GM12878 (cell line): ENCODE results near the gene ERLEC1. TPM values are rescaled to one million over a fixed set of nuclear protein-coding genes. Genes with fewer than 3 reads are reported as not detected.
"Not testable (repeated sequence)": the region's sequence is repeated elsewhere in the genome, so short reads cannot be mapped to it uniquely, and the experiment has no call there.

Experiments used
- ATAC-seq: fragments of 200-7000 bp; cut with Tn5 transposase; 3 replicates; pipeline ENCODE4 v1.9.1; 2020; ENCODE audit warnings: mild to moderate bottlenecking, moderate library complexity
- BruUV-seq: library from RNA; stranded (reverse); fragments of 400-500 nt; replicated peaks from 2 replicates; lab custom pipeline; 2021; lab: Mats Ljungman, UMichigan
- CTCF ChIA-PET: fragments of 300-600 bp; sonication (Branson Sonifier 250); formaldehyde crosslinking; extraction: SDS; loops from one replicate; lab custom pipeline; 2021; ENCODE audit warnings: inconsistent platforms; lab: Yijun Ruan, JAX
- POLR2A ChIA-PET: fragments of 350-600 bp; formaldehyde crosslinking; extraction: SDS; loops from one replicate; lab custom pipeline; 2021; ENCODE audit warnings: inconsistent platforms; lab: Charles Lee
- RAD21 ChIA-PET: fragments of 300-600 bp; sonication (Branson Sonifier 250); formaldehyde crosslinking; loops from one replicate; lab custom pipeline; 2023; ENCODE audit warnings: antibody characterized with exemption; ENCODE audit not compliant: unreplicated experiment; lab: Charles Lee
- SMC1A ChIA-PET: fragments of 300-600 bp; sonication (Branson Sonifier 250); formaldehyde crosslinking; loops from one replicate; lab custom pipeline; 2023; ENCODE audit not compliant: unreplicated experiment, uncharacterized antibody; lab: Charles Lee
- DNase-seq: peaks from one replicate; pipeline ENCODE4 v3.0.0-alpha.2; 2011; ENCODE audit warnings: low read depth, low spot score
- FAIRE-seq: peaks from 3 replicates; lab custom pipeline; 2011; peaks lifted over from hg19 to GRCh38; lab: Jason Lieb, UNC
- H2AFZ ChIP-seq: 2 replicates; pipeline ENCODE4 v1.6.0; 2011; ENCODE audit warnings: low read depth, low read length, control low read depth; ENCODE audit not compliant: control insufficient read depth
- H3K27ac ChIP-seq: 2 replicates; pipeline ENCODE4 v1.5.1; 2011; ENCODE audit warnings: control low read depth; ENCODE audit not compliant: control insufficient read depth, insufficient read depth
- H3K27me3 ChIP-seq, 2 experiments: replicated peaks in 1 of 2; 2 replicates each; pipeline versions ENCODE4 v1.6.0 to v1.6.1; 2011; ENCODE audit warnings: low read length in 1 of 2; ENCODE audit not compliant: control insufficient read depth in 2 of 2, insufficient read depth in 2 of 2
- H3K36me3 ChIP-seq, 2 experiments: 2 replicates each; pipeline ENCODE4 v1.5.1; 2011; ENCODE audit warnings: low read length in 1 of 2; ENCODE audit not compliant: control insufficient read depth in 2 of 2, insufficient read depth in 2 of 2
- H3K4me1 ChIP-seq: 2 replicates; pipeline ENCODE4 v1.6.1; 2011; ENCODE audit warnings: mild to moderate bottlenecking, low read length, moderate library complexity, mixed read lengths; ENCODE audit not compliant: control insufficient read depth, insufficient read depth
- H3K4me2 ChIP-seq: 2 replicates; pipeline ENCODE4 v1.6.0; 2011; ENCODE audit warnings: control low read depth; ENCODE audit not compliant: control insufficient read depth, insufficient read depth
- H3K4me3 ChIP-seq: fragments of 200-600 bp; sonication (generic); 2 replicates; pipeline ENCODE4 v1.5.1; 2016
- H3K79me2 ChIP-seq: 2 replicates; pipeline ENCODE4 v1.6.0; 2011; ENCODE audit warnings: low read length; ENCODE audit not compliant: control insufficient read depth, insufficient read depth
- H3K9ac ChIP-seq: 2 replicates; pipeline ENCODE4 v1.8.0; 2011; ENCODE audit warnings: low read length, control low read depth, mixed read lengths; ENCODE audit not compliant: control insufficient read depth, insufficient read depth
- H3K9me3 ChIP-seq: replicated peaks from 3 replicates; pipeline ENCODE4 v1.5.1; 2011; ENCODE audit warnings: mild to moderate bottlenecking, low read length; ENCODE audit not compliant: control insufficient read depth, insufficient read depth
- H4K20me1 ChIP-seq: 2 replicates; pipeline ENCODE4 v1.6.0; 2011; ENCODE audit not compliant: control insufficient read depth, insufficient read depth
- BACH1 ChIP-seq: fragments of 450-650 bp; IDR thresholded peaks from 2 replicates; pipeline ENCODE4 v1.6.1; 2017; ENCODE audit warnings: mild to moderate bottlenecking, borderline replicate concordance
- BMI1 ChIP-seq: fragments of 450-650 bp; IDR thresholded peaks from 2 replicates; pipeline ENCODE4 v1.6.1; 2016; ENCODE audit warnings: mild to moderate bottlenecking, moderate library complexity, borderline replicate concordance
- CBFB ChIP-seq: IDR thresholded peaks from 2 replicates; pipeline ENCODE4 v1.6.1; 2016; ENCODE audit warnings: antibody characterized with exemption, low read depth
- CREM ChIP-seq: IDR thresholded peaks from 2 replicates; pipeline ENCODE4 v1.6.1; 2014; ENCODE audit warnings: antibody characterized with exemption, low read depth
- DPF2 ChIP-seq: fragments of 450-650 bp; IDR thresholded peaks from 2 replicates; pipeline ENCODE4 v1.6.1; 2017; ENCODE audit warnings: mild to moderate bottlenecking
- GATAD2B ChIP-seq: fragments of 450-650 bp; conservative IDR thresholded peaks from 2 replicates; pipeline ENCODE4 v1.6.1; 2017; ENCODE audit warnings: low read depth, mild to moderate bottlenecking, moderate library complexity
- HDAC6 ChIP-seq: fragments of 200-600 bp; sonication (generic); IDR thresholded peaks from one replicate; pipeline ENCODE4 v1.8.0; 2017; ENCODE audit warnings: antibody characterized with exemption; ENCODE audit not compliant: unreplicated experiment
- MYB ChIP-seq: fragments of 150-350 bp; IDR thresholded peaks from 2 replicates; pipeline ENCODE4 v1.6.1; 2014; ENCODE audit warnings: mild to moderate bottlenecking, low read depth, low read length, borderline replicate concordance
- NFIC ChIP-seq: IDR thresholded peaks from 2 replicates; pipeline ENCODE4 v1.6.1; 2012; ENCODE audit warnings: low read depth, mild to moderate bottlenecking, inconsistent platforms, low read length, moderate library complexity
- RAD51 ChIP-seq: fragments of 450-650 bp; IDR thresholded peaks from 2 replicates; pipeline ENCODE4 v1.6.1; 2016; ENCODE audit warnings: moderate library complexity, mild to moderate bottlenecking, inconsistent platforms
- SMARCA5 ChIP-seq: fragments of 450-650 bp; IDR thresholded peaks from 2 replicates; pipeline ENCODE4 v1.6.1; 2017; ENCODE audit warnings: mild to moderate bottlenecking
- SRF ChIP-seq, 2 experiments: IDR thresholded peaks; 2 replicates each; pipeline ENCODE4 v1.6.1; 2011; ENCODE audit warnings: low read depth in 2 of 2, low read length in 2 of 2, mild to moderate bottlenecking in 1 of 2, moderate library complexity in 1 of 2
- TCF7 ChIP-seq: IDR thresholded peaks from 2 replicates; pipeline ENCODE4 v1.6.1; 2014; ENCODE audit warnings: antibody characterized with exemption, borderline replicate concordance
- WGBS: methylation state at CpG from one replicate; pipeline ENCODE4 v1.1.6; 2016; ENCODE audit warnings: low lambda C conversion rate; ENCODE audit not compliant: insufficient replicate concordance, insufficient coverage; ENCODE audit errors: missing lambda C conversion rate; 5-methylcytosine and 5-hydroxymethylcytosine counted together
- in situ Hi-C: fragments of 300-500 bp; cut with MboI; formaldehyde crosslinking; loops from 9 replicates; pipeline ENCODE4 v1.14.3; 2018; ENCODE audit warnings: mixed read lengths
- intact Hi-C: fragments of 100-400 bp; cut with micrococcal nuclease; formaldehyde crosslinking; loops from one replicate; pipeline ENCODE4 v1.14.2; 2022; ENCODE audit not compliant: unreplicated experiment
- polyA plus RNA-seq, 11 experiments: library from polyadenylated mRNA; depleted of rRNA in 4 of 11; unstranded in 6 of 11; stranded (reverse) in 5 of 11; fragments of >200 nt; fragmentation: Nextera tagmentation in 4 of 11; fragmentation: Illumina TruSeq in 1 of 11; extraction: Ambion mirVana in 4 of 11; extraction: Trizol in 1 of 11; gene quantifications; 1 replicate in 1 of 11; 2 replicates in 10 of 11; pipeline versions ENCODE4 v1.2.1 to v1.2.3, GENCODE V29; 2011 to 2016; ENCODE audit warnings: inconsistent platforms in 2 of 11, missing spikeins in 2 of 11, low read depth in 1 of 11
- total RNA-seq, 4 experiments: library from RNA; depleted of rRNA in 3 of 4; stranded (reverse); fragments of >200 nt in 3 of 4; fragmentation: Illumina TruSeq in 1 of 4; extraction: Trizol in 1 of 4; gene quantifications; 2 replicates each; pipeline versions ENCODE4 v1.2.1 to v1.2.3, GENCODE V29; 2013 to 2021
- TF ChIP-seq, protein P1 (sequence below): fragments of 450-650 bp; IDR thresholded peaks from 2 replicates; pipeline ENCODE4 v1.6.1; 2017; ENCODE audit warnings: mild to moderate bottlenecking, low read depth, inconsistent platforms; ENCODE audit not compliant: poor library complexity, severe bottlenecking
- TF ChIP-seq, protein P2 (sequence below): IDR thresholded peaks from 2 replicates; pipeline ENCODE4 v1.6.1; 2011; ENCODE audit warnings: low read depth, low read length, improper control_type of control experiment, borderline replicate concordance
- TF ChIP-seq, protein P3 (sequence below): IDR thresholded peaks from 2 replicates; pipeline ENCODE4 v1.6.1; 2012; ENCODE audit warnings: low read depth, low read length, improper control_type of control experiment

ERLEC1 gene
- total and polyA plus RNA-seq, 10 of the 15 experiments (the other 5 are each of a cell fraction or from before 2014, with no cell fraction given) = 14.1 to 52.2 (median 30.0) TPM

DNA sequence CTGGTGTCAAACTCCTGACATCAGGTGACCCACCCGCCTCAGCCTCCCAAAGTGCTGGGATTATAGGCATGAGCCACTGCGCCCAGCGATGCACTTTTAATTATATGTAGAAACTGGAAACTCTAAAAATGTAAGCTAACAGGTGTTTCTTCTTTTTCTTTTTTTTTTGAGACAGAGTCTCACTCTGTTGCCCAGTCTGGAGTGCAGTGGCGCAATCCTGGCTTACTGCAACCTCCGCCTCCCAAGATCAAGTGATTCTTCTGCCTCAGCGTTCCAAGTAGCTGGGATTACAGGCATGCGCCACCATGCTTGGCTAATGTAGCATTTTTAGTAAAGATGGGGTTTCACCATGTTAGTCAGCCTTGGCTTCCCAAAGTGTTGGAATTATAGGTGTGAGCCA lies 54.8 kb downstream of the ERLEC1 start:
- H4K20me1 ChIP-seq, H2AFZ ChIP-seq, intact Hi-C loops, RAD21 ChIA-PET, BruUV-seq, H3K27ac ChIP-seq, H3K4me2 ChIP-seq, SMC1A ChIA-PET, CTCF ChIA-PET, POLR2A ChIA-PET, FAIRE-seq, H3K79me2 ChIP-seq, DNase-seq, H3K27me3 ChIP-seq, in situ Hi-C loops, H3K4me3 ChIP-seq, H3K4me1 ChIP-seq, H3K9ac ChIP-seq, H3K36me3 ChIP-seq, ATAC-seq, H3K9me3 ChIP-seq: not testable (repeated sequence)
- WGBS = 90% methylated on average over 7 of the region's 7 CpGs

GRCh38 chr2:53842891-53843290 lies 56.0 kb downstream of the ERLEC1 start:
- DNase-seq (no peak), ATAC-seq (no peak), FAIRE-seq (no peak)
- H3K36me3 ChIP-seq = no peaks in the 10 kb centered on the region
- intact Hi-C loops (no loop called here), in situ Hi-C loops (no loop called here)
- no peak overlapping the region for H3K4me2 ChIP-seq
- H3K4me3 ChIP-seq = no peak overlapping the region
- no peaks in the 10 kb centered on the region for H3K4me1 ChIP-seq
- H3K79me2 ChIP-seq = no peaks in the 10 kb centered on the region
- ChIA-PET POLR2A (interaction anchor here (0.7 kb wide), 1 partner anchor 64 kb away, joined by 3 read pairs; no protein-coding TSS in a partner anchor), CTCF (no interaction called here), RAD21 (no interaction called here), SMC1A (no interaction called here)
- BruUV-seq = no TSS peak
- H3K27me3 ChIP-seq = no peaks in the 10 kb centered on the region
- H2AFZ ChIP-seq = no peak overlapping the region
- no peaks in the 10 kb centered on the region for H4K20me1 ChIP-seq
- WGBS = 81% methylated on average over 3 of the region's 3 CpGs
- no peak overlapping the region for H3K27ac ChIP-seq
- H3K9me3 ChIP-seq = no peaks in the 10 kb centered on the region
- H3K9ac ChIP-seq = no peak overlapping the region
- TF ChIP-seq BMI1 (no peak), CBFB (no peak), CREM (no peak), GATAD2B (no peak), NFIC (no peak), SMARCA5 (no peak), DPF2 (no peak), HDAC6 (no peak), RAD51 (no peak), BACH1 (no peak), SRF (IDR thresholded peaks at IDR 0.05; ENCODE audit: low read depth in 2 of 2, low read length in 2 of 2) (no peak), MYB (no peak), TCF7 (no peak)
- TF ChIP-seq, protein P1, sequence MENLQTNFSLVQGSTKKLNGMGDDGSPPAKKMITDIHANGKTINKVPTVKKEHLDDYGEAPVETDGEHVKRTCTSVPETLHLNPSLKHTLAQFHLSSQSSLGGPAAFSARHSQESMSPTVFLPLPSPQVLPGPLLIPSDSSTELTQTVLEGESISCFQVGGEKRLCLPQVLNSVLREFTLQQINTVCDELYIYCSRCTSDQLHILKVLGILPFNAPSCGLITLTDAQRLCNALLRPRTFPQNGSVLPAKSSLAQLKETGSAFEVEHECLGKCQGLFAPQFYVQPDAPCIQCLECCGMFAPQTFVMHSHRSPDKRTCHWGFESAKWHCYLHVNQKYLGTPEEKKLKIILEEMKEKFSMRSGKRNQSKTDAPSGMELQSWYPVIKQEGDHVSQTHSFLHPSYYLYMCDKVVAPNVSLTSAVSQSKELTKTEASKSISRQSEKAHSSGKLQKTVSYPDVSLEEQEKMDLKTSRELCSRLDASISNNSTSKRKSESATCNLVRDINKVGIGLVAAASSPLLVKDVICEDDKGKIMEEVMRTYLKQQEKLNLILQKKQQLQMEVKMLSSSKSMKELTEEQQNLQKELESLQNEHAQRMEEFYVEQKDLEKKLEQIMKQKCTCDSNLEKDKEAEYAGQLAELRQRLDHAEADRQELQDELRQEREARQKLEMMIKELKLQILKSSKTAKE = no peak
- TF ChIP-seq, protein P2, sequence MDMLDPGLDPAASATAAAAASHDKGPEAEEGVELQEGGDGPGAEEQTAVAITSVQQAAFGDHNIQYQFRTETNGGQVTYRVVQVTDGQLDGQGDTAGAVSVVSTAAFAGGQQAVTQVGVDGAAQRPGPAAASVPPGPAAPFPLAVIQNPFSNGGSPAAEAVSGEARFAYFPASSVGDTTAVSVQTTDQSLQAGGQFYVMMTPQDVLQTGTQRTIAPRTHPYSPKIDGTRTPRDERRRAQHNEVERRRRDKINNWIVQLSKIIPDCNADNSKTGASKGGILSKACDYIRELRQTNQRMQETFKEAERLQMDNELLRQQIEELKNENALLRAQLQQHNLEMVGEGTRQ = no peak
- TF ChIP-seq, protein P3, sequence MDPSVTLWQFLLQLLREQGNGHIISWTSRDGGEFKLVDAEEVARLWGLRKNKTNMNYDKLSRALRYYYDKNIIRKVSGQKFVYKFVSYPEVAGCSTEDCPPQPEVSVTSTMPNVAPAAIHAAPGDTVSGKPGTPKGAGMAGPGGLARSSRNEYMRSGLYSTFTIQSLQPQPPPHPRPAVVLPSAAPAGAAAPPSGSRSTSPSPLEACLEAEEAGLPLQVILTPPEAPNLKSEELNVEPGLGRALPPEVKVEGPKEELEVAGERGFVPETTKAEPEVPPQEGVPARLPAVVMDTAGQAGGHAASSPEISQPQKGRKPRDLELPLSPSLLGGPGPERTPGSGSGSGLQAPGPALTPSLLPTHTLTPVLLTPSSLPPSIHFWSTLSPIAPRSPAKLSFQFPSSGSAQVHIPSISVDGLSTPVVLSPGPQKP = no peak
